ENCODE results near the gene RAPGEF2.
"Not testable (repeated sequence)": the region's sequence is repeated elsewhere in the genome, so short reads cannot be mapped to it uniquely, and the experiment has no call there.

Gene RAPGEF2

GRCh38 chr4:159169404-159170302 lies 66.8 kb downstream of the RAPGEF2 start:
- no peak for DNase-seq

DNA sequence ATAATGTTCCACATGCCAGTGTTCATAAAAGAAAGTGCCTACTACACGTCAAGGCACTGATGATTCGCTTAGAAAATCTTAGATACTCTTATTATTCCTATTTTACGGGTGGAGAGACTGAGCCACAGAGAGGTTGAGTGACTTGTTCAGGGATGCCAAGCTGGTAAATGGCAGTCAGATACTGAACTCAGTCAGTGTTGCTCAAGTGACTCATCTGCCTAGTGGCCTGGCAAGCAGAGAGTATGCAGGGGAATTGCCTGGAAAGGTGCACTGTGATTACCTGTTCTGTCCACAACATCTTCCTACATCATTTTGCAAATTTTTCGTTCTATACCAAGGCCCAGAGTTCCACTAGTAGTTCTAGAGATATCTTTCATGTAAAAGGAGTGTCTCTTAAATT lies 68.4 kb downstream of the RAPGEF2 start:
- DNase-seq: no peak

GRCh38 chr4:159173886-159174285 lies 71.0 kb downstream of the RAPGEF2 start:
- DNase-seq: no peak

- no peak for DNase-seq
These were observed 71.8 kb downstream of the RAPGEF2 start for GRCh38 chr4:159174645-159175084.

DNA sequence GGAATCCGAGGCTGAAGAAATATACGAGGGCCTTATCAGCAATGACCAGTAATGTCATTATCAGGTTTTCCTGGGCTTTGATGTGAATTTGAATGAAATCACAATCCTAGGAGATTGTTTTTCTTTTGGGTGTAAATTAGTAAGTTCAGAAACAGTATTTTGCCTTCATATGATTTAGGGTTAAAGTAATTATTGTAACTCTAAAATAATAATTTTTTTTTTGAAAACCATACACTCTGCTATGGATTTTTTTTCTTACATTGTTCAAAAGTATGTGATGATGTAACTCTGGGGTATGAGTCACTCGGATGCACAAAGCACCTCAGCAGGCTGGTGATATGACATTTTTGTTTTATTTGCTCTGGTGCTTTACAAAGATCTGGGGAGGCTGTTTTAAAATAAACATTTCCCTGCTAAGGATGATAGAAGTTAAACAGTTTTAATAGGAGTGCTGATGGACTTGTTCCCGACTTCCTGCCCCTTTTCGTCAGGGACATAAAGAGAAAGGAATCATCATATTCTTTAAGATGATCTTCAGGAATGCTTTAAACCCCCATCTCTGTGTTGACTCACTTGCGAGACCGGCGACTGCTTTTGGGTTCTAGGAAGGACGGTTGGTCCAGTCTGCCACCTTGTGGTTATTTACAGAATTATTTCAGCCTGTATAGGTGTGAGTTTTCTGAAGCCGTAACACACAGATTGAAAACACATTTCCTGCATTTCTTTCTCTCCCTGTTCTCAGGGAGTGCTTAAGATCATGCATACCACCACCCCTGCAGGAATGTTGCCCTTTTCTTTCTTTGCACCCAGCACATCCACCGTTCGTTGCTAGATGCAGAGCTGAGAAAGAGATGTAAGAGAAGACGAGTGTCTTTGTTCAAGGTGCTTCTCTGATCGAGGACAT lies 72.5 kb downstream of the RAPGEF2 start:
- DNase-seq: peak; percentile 93

- DNase-seq: no peak
These were observed 73.1 kb downstream of the RAPGEF2 start for GRCh38 chr4:159175989-159176375.

GRCh38 chr4:159177265-159178150 lies 74.6 kb downstream of the RAPGEF2 start:
- no peak for DNase-seq

DNA sequence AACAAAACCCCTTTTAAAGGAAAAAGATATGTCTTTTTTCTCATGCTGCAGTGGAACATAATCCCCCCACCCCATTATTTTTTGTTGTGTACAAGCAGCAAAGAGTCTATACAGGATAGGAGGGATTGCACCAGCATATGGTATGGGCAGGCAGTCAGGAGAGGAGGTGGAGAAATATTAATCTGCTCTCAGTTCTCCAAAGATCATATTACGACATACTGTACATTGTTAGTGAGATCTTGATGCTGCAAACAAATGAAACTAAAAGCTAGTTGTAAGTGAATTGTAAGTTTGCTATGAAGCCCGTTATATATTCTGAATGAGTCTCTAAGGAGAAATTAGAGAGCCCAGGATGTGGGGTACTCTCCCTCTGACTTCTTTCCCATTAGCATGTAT lies 75.3 kb downstream of the RAPGEF2 start:
- peak; percentile 60 for DNase-seq

DNA sequence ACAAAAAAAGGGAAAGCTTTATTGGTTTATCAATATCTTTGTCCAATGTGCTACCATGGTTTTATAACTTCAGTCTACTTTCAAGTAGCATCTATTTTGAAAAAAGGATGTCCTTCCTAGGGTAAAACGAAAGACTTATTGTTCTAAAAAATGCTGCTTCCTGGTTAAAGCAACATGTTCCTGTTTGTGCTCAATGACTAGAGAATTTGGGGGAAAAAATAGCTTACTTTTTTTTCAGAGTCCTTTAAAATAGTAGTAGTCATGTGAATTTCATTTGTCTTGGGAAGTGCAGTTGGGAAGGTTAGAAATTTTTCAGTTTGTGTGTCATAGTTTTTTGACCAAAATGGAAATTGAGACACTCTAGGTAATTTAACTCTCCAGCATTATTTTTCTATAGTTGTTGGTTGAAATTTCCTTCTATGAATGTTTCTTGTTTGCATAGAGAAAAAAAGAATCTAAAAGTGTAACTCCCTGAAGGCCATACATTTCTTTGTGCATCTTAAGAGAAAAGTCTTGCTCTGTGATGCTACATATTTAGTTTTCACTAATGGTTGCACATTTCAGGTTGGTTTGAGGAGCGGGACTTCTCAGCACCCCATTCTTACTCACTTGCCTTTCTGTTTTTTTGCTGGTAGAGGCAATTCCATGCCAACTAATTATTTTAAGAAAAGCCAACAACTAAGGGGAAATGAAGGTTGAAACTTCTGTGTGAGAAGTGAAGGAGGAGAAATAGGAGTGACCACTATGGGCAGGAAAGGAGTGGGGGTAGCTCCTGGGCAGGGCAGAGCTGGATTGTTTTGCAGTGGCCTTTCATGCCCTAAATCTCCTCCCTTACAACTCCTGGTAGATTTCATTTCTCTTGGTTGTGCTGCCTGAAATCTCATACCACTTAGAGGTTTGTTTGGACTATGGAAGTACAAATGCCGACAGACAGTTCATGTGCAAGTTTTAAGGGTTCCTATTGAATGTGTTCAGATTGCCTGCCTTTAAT lies 76.4 kb downstream of the RAPGEF2 start:
- DNase-seq: peak; percentile 28

DNA sequence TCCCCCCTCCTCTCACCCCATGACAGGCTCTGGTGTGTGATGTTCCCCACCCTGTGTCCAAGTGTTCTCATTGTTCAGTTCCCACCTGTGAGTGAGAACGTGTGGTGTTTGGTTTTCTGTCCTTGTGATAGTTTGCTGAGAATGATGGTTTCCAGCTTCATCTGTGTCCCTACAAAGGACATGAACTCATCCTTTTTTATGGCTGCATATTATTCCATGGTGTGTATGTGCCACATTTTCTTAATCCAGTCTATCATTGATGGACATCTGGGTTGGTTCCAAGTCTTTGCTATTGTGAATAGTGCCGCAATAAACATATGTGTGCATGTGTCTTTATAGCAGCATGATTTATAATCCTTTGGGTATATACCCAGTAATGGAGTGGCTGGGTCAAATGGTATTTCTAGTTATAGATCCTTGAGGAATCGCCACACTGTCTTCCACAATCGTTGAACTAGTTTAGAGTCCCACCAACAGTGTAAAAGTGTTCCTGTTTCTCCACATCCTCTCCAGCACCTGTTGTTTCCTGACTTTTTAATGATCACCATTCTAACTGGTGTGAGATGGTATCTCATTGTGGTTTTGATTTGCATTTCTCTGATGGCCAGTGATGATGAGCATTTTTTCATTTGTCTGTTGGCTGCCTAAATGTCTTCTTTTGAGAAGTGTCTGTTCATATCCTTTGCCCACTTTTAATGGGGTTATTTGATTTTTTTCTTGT lies 81.2 kb downstream of the RAPGEF2 start:
- not testable (repeated sequence) for DNase-seq

DNA sequence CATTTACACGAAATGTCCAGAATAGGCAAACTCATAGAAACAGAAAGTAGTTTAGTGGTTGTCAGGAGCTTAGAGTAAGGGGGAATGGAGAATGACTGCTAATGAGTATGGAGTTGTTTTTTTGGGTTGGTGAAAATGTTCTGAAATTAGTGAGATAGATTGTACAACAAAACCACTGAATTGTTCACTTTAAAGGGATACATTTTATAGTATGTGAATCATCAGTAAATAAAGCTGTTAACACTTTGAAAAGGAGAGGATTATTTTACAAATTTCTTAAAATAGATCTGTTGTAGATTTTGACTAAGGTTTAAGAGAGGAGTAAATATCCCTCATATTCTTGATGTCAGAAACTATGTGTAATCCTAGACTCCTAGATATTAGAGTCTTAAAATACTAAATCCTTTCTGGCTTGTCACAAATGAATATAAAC lies 82.7 kb downstream of the RAPGEF2 start:
- DNase-seq: no peak

DNA sequence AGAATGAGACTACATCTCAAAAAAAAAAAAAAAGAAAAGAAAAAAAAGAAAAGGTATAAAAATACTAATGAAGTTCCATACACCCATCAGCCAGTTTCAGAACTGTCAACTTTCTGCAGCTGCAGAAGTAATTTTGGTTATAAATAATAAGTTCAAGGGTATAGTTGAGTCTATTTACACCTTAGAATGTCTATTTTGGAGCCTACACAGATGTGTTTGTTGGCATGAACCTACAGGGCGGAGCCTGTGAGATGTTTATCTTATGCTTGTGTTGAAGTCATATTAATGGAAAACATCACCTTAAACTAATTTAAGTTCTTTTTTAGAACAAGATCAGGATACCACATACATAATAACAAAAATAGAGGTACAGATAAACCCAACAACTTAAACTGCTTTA lies 85.8 kb downstream of the RAPGEF2 start:
- DNase-seq: no peak

- DNase-seq: no peak
These were observed 87.8 kb downstream of the RAPGEF2 start for GRCh38 chr4:159190651-159191050.

DNA sequence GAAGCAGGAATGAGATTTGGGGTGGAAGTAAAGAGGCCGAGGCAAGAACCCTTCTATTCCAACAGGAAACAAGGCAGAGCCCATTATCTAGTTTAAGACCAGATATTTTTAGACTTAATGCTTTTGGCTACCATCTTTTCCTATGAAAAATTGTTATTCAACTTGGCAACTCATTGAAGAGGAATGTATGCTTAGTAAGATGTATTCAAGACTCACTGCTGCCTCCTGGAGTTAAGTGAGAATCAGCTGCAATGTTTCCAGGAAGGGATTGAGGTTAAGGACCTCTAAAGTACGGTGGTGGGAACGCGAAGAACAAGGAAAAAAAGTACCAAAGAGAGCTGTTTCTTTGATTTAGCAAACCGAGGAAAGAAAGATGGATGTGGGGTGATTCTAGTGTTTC lies 89.1 kb downstream of the RAPGEF2 start:
- DNase-seq: peak; percentile 74

GRCh38 chr4:159193046-159193620 lies 90.3 kb downstream of the RAPGEF2 start:
- DNase-seq: no peak

GRCh38 chr4:159195361-159195769 lies 92.5 kb downstream of the RAPGEF2 start:
- no peak for DNase-seq

DNA sequence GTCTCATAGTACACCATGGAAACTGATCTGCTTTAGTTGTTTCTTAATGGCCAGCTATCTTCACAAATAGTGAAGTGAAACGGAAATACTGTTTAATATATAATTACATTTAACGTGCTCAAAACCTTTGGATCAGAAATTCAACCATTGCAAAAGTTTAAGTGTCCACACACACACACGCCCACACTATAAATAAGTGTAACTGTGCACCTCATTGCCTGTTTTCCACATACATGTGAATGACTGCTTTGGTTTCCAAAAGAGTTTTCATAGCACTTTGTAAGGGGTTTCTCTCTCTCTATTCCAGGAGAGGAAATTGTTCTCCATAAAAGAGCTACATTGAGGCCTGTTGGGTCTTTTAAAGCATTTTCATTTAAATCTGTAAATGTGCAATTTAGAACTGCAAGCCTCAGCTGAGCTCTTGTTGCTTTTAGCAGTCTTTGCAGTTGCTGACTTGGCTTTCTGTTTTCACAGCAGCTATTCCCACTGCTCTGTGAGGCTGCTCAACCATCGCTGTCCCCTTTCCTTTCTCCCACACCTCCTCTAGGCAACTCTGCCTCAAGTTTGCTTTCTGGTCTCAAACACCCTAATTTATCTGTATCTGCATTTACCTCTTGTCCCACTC lies 94.5 kb downstream of the RAPGEF2 start:
- no peak for DNase-seq

DNA sequence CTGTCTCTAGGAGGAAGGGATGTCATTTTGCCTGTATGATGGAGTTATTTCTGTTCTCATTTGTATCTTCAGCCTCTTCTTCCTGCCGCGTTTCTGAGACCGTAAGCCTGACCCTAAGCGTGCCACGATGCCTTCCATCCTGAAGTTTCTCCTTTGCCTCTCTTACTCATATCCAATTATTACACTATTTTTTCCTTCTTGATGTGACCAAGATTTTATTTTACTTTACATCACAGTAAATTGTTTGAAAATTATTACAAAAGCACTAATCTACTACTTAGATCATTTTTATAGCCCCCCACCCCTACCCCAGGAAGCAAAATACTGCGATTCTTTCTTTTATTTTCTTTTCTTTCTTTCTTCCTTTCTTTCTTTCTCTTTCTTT lies 95.0 kb downstream of the RAPGEF2 start:
- no peak for DNase-seq

- DNase-seq: no peak
These were observed 96.9 kb downstream of the RAPGEF2 start for GRCh38 chr4:159199826-159200225.

DNA sequence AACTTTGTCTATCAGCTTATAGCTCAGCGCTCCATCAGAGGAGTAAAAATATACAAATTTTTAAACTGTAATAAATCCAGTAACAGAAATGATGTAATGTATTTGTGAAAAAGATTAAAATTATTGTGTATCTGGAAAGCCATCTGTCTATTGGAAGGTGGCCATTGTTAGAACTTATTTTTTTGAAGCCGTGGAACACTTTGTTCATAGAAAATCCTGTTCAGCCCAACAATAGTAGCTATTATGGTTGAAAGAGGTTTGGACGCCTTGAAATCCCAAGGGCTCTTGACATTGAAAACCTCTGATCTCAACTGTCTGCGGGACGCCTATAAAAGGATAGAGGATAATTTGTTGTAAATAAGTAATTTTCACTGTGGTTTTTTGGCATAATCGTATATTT lies 98.3 kb downstream of the RAPGEF2 start:
- DNase-seq: no peak

Measured in fibroblast of upper back skin (primary cell).